NK-92 (cell line): Measurements from ENCODE around the gene SLC18B1.
"Not testable (repeated sequence)": the region's sequence is repeated elsewhere in the genome, so short reads cannot be mapped to it uniquely, and the experiment has no call there.

Source experiments
- DNase-seq: peaks from one replicate; lab custom pipeline; 2025; ENCODE audit not compliant: unreplicated experiment; lab: John Stamatoyannopoulos, UW

The SLC18B1 gene

DNA sequence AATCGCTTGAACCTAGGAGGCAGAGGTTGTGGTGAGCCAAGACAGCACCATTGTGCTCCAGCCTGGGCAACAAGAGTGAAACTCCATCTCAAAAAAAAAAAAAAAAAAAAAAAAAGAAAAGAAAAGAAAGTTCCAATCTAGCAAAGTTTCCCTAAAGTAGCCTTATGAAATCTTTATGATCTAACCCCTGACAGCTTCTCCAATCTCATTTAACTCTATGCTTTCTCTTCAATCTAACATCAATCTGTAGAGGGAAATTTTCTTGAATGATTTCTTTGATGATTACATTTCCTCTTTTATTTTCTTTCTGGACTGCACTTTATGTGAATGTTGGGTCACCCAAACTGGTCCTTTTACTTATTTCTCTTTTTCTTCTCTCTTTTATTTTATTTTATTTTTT is 2.2 kb upstream of the SLC18B1 start:
- DNase-seq: no peak

DNA sequence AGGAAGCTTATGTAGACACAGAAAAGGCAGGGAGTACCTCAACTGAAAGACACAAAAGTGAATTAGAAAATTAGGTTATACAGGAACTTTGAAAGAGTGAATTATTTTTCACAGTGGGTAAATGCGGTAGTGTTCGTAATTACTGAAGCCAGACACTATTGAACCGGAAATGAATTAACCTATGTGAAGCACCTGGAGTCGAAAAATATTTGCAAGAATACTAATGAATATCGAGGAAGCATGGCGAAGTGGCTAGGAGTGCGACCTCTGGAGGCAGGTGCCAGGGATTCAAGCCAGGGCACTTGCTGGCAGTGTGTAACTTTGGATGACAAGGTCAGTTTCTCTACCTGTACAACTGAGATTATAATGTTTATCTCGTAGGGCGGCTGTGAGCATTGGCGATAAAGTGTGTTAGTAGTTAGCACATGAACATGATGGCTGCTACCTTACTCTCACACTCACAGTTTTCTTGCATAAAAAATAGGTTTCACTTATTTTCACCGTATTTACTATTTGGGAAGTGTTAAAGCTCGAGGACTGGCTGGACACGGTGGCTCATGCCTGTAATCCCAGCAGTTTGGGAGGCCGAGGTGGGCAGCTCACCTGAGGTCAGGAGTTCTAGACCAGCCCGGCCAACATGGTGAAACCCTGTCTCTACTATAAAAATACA is 567 bp upstream of the SLC18B1 start:
- no peak for DNase-seq

DNA sequence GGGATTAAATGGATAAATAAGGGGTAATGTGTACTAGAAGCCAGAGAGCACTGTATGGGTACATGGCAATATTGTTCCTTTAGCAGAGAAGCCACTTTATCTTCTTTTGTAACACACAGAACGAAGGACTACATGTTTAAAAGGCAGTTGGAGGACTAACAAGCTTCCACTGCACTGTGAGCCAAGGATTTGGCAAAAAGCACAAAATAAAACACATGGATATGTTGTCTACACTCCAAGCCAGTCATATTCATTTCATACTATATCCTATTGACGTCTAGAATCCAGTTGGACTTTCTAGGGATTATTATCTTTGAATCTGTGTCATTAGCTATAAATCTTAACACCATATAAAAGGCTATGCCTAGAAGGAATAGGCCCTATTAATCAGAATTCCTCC is 3.0 kb downstream of the SLC18B1 start:
- DNase-seq: no peak

DNA sequence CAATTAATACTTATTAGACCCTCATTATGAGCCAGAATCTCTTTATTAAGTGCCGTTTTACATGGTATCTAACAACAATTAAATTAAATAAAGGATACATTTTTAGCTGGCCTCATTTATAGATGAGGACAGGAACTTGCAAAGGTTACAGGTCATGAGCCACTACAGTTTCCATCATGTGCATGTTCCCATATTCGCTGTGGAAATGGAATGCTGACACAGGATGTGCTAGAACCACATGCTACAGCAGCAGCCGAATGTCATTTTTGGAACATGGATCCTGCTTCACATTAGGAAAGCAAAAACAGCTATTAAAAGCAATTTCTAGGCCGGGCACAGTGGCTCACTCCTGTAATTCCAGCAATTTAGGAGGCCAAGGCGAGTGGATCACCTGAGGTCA is 5.9 kb downstream of the SLC18B1 start:
- DNase-seq: no peak

DNA sequence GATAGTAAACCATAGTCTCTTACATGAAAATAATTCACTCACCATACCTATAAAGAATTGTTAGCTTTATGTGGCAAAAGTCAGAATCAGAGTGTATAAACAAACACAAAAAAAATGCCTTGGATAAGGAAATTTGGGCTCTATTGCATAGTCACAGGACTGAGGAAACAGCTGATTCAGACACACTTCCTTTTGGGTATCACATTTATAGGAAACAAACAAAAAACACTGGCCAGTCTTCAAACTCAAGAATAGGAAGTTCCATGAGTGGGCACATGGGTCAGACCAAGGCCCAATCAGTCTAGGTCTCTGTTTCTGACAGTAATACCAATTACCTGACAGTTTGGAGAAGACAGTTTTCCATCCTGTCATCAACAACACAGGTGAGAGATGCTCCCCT is 8.0 kb downstream of the SLC18B1 start:
- no peak for DNase-seq

DNA sequence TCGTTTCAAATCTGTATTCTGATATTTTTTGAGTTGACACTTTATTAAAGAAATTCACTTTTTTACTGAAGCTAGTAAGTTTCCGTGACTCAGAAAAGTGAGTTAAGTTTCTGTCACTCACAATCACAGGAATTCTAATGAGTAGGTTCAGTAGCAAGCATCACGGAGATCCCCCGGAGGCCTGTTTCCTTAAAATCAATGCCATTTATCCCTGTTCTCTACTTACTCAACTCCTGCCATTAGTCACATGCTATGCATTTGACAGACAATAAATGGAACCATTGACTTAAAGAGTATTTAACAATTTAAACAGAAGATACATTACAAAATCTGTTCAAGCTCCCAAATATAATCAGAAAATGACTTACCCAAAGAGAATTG is 9.1 kb downstream of the SLC18B1 start:
- DNase-seq: no peak

DNA sequence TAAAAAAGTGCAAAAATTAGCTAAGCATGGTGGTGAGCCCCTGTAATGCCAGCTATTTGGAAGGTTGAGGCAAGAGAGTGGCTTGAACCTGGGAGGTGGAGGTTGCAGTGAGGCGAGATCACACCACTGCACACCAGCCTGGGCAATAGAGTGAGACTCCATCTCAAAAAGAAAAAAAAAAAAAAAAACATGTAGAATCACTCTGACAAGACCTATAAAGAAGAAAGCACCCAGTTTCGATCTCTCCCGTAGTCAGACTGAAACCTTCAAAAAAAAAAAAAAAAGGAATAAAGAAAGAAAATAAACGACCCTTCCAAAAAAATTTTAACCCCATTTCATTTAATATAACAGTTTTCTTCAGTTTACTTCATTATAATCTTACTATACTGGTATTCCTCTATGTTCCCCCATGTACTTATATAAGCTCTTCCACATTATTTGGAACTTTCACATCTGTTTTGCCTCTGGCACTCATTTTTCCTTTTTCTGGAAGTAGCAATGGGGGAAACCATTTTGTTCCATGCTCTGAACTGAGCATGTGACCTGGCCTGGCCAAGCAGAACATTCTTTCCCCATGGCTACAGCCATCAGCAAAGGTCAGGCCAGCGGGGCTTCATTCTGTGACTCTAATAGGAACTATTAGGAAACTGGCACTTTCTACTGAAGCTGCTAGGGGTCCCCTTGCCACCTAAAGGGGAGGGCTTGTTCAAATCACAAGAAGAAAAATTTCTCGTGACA is 9.6 kb downstream of the SLC18B1 start:
- DNase-seq: no peak

DNA sequence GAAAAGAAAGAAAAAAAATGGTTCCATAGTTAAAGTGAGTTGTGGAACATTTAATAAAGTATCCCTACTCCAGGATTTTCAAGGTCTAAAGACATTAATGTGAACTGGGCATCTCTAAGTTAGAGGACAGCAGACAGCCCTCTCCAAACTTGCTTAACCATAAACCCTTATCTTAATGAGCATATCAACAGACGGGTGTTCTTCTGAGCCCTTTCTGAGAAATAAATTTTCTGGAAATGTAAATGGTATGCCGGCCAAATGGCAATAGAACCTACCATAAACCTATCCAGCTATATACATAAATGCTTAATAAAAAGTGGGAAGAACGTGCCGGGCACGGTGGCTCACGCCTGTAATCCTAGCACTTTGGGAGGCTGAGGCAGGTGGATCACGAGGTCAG is 12.5 kb downstream of the SLC18B1 start:
- no peak for DNase-seq

DNA sequence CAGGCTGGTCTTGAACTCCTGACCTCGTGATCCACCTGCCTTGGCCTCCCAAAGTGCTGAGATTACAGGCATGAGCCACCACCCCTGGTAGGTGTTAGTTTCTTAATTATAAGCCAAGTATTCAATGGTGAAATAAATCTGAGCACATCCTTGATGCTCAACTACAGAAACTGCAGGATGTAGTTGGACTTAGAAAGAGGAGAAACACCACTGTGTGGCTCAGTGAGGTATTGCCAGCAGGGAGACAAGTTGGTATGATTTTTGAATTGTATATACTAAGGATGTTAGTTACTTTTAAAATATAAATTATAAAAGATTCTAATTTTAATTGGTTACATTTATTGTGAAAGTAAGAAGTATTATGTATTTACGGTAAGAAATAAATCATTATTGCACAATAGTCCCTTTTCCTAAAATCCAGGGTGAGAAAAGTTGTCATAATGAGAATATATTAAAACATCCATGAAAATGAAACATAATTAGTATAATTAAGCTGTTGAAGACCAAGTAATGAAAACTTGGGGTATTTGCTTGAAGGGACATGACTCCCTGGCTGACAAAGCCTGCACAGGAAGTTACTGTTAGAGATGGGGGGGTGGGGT is 17.6 kb downstream of the SLC18B1 start:
- DNase-seq: no peak

DNA sequence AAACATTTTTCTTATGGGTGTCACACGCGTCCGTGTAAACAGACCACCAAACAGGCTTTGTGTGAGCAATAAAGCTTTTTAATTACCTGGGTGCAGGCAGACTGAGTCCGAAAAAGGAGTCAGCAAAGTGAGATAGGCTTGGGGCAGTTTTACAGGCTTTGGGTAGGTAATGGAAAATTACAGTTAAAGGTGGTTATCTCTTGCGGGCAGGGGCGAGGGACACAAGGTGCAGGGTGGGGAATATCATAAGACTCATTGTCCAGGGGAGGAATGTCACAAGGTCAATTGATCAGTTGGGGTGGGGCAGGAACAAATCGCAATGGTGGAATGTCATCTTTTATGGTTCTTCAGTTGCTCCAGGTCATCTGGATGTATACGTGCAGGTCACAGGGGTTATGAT is 20.6 kb downstream of the SLC18B1 start:
- DNase-seq: not testable (repeated sequence)

DNA sequence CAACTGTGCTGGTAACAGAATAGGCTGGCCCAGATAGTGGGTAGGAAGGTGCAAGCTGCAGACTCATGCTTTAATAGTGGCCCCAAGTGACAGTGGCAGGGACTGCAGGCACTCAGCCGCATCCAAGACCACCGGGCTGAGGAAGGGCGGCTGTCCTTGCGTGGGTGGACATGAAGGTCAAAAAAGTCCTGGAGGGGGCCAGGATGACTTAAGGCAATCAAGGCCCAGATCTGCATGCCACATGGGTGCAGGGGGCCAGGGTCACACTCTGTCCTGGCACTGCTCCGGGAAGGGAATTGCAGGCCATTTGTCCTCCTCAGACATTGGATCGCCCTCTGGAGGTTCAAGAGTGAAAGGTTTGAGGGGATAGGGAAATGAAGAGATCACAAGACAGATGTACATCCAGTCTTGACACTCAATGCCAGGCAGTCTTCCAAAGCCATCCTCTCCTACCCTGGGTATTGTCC is 30.4 kb downstream of the SLC18B1 start:
- no peak for DNase-seq

DNA sequence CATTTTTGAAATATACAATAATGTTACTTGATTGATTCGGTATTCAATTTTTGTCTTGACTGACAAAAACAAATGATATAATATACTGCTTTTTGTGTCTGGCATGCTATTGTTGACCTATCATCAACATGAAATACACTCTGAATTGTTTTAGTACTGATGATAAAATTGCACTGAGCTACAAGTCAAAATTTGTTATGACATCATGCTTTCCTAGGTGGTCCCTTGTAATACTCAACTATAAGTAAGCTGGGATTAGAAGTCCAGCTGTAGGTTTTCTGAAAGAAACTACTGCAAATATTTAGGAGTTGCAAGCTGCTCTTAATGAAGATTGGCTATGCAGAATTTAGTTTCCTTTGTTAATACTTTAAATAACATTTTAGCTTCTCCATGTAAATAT is 32.9 kb downstream of the SLC18B1 start:
- no peak for DNase-seq

DNA sequence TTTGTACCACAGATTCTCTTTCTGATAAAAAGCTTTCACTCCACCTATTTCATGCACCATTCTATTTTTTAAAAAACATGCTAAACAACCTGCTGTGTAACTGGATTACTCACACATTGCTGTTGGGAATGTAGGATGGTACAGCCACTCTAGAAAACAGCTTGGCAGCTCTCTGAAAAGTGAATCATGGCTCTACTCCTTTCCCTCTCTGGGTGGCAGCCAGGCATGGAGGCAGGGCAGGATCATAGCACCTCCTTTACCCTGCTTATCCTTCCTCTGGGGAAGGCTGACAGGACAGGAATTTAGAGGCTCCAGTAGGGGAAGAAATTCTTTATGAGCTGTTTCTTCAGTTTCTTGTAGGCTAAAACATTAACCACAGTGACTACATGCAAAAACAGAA is 34.1 kb downstream of the SLC18B1 start:
- no peak for DNase-seq

DNA sequence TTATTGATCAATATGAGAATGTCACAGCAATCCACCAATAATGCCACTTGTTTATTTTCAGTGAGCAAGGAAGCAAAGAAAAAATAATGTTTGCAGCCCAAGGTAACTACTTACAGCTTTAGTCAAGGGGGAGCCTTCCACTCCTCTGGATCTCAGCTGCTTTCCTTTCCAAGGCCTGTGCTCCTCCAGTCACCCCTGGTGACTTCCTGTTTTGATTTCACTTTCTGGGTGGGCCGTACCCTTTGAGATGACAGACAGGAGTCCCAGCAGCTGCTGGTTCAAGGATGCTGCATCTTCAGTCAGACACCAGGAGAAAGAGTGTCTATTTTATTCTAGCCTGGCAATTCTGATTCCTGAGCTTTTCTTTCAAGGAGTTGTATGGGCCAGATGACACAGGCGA is 35.2 kb downstream of the SLC18B1 start:
- DNase-seq: no peak

DNA sequence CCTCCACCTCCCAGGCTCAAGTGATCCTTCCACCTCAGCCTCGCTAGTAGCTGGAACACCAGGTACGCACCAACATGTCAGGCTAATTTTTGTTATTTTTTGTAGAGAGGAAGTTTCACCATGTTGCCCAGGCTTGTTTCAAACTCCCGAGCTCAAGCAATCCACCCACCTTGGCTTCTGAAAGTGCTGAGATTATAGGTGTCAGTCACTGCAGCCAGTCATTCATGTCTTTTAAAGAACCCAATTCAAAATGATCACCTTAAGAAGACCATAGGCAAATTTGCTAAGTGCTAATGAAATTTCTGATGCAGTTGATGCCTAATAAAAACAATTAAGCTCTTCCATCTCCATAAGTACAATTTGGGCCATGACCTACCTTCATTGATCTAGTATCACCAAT is 38.2 kb downstream of the SLC18B1 start:
- no peak for DNase-seq

DNA sequence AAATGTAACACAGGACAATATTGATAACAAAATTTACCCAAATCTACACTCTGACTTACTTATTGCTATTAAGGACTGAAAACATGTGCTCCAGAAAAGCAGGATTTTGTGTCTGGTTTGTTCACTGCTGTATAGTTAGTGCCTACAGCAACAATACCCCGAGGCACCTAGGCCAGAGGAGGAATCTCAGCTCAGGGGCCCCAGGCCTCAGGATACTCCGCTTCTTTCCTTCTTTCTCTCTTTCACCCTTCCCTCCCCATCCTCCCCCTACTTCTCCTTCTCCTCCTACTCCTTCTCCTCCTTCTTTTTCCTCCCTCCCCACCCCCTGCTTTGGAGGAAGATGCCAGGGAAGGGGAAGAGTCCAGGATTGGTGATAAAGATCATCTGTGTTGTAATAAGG is 39.7 kb downstream of the SLC18B1 start:
- DNase-seq: no peak

DNA sequence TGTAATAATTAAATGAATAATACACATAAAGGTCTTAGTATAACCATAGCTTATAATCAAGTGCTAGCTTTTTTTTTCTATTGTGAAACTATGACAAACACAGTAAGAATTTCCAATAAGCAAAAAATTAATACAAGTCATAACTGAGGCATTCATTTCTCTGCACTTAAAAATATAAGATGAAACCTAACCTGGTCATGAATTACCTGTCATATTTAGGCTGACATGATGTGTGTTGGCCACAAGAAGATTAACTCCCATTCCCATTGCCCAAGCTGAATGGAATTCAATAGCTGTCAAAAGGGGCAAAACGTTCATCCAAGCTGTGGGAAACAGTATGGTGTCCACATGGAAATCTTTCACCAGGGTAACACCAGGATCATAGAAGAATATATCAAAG is 46.2 kb downstream of the SLC18B1 start:
- no peak for DNase-seq

DNA sequence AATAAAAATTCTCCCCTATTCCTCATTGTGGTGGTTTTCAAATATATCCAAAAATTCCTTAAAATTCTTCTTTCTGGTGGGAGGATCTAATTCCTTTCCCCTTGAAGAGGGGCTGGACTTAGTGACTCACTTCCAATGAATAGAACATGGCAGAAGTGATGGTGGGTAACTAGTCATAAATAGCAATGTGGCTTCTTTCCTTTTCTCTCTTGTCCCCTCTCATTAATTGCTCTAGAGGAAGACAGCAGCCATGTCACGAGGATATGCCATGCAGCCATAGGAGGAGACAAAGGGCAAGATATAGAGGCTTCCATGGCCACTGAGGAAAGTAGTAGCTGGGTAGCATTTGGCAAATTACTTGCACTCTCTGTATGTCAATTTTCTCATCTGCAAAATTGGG is 46.6 kb downstream of the SLC18B1 start:
- DNase-seq: no peak

DNA sequence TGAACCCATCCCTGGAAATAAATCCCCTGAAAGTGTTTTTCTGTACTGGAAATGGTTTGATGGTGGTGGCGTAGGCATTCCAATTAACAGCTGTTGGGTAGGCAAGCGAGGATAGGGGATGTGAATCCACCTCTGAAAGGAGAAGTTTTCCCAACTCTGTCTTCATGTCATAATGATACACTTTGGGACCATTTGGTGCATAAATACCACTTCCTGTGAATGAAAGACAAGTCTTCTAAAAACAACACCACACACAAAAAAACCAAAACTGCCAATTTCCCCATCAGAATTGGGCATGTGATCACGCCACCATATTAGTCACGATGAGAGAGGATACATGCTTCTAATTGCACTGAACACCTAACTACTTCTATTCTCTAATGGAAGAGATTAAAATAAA is 47.1 kb downstream of the SLC18B1 start:
- no peak for DNase-seq

DNA sequence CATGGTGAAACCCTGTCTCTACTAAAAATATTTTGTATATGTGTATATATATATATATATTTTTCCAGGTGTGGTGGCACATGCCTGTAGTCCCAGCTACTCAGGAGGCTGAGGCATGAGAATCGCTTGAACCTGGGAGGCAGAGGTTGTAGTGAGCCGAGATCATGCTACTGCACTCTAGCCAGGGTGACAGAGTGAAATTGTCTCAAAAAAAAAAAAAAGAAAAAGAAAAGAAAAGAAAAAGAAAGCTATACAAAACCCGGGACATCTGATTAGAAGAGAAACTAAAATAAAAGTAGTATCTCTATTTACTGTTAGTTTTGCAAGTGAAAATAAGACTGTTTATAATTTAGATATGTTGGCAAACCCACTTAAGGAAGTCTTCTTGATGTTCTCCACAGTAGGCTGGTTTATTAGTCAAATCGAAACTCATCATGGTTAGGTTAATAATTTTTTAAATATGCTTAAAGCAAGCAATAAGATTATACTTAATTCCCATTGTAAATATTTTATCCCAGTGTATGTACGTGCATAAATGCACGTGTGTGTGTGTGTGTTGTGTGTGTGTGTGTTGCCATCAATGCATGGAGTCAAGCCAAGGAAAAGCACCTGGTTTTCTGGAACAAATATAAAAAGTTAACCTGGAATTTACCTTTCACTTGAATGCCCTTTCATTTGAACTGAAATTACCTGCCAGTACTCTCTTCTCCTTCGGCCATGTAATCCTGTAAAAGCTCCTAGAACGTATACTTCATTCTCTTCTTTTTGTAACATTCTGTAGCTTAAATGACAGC is 47.8 kb downstream of the SLC18B1 start:
- DNase-seq: no peak

DNA sequence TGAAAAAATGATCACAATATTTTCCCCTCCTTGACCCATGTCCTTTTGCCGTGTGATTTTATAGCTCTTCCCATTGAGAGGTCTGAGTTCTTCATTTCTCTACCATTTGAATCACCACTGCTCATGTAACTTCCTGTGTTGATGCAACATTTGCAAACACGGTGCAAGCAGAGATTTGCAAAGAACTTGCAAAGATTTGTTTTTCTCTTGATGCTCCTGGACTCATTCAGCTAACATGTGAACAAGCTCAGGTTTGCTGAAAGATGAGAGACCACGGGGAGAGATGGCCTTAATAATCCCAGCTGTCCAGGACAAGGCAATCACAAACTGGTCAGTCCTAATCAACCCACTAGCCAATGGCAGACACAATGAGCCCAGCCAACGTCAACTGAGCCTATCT is 49.3 kb downstream of the SLC18B1 start:
- DNase-seq: no peak

DNA sequence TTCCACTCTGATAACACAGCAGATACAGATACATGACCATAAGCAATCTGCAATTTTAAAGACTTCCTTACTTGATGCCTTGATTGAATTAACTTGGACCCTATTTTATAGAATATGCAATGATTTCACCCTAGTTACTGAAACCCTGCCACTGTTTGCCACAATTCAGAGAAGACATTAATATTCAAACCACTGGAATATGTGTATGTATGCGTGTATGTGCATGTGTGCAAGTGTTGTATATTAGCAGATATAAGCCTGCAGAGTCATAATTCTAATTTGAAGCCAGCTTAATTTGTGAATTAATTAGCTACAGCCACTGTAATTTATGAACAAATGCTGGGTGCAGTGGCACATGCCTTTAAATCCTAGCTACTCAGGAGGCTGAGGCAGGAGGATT is 50.0 kb downstream of the SLC18B1 start:
- DNase-seq: no peak
